Fibroblast of the aortic adventitia (primary cell): ENCODE data around the gene PLB1. TPM values are rescaled to one million over a fixed set of nuclear protein-coding genes. Genes with fewer than 3 reads are reported as not detected.

Source experiments
- DNase-seq: peaks from one replicate; pipeline ENCODE4 v3.0.0-alpha.2; 2010; ENCODE audit warnings: low read depth
- H3K4me3 ChIP-seq: 2 replicates; pipeline ENCODE4 v1.5.1; 2011; ENCODE audit warnings: low read depth, mild to moderate bottlenecking, control low read depth, low read length, moderate library complexity
- CTCF ChIP-seq: IDR thresholded peaks from 2 replicates; pipeline ENCODE4 v1.5.1; 2011; ENCODE audit warnings: mild to moderate bottlenecking, low read length, control low read depth, inconsistent platforms; ENCODE audit not compliant: insufficient read depth
- total RNA-seq: library from RNA; depleted of rRNA; stranded (reverse); fragments of >200 nt; gene quantifications from 2 replicates; pipeline ENCODE4 v1.2.3, GENCODE V29; 2012; ENCODE audit warnings: low replicate concordance

The PLB1 gene
- total RNA-seq, 1 donor = 2.7 TPM

- H3K4me3 ChIP-seq = no peak overlapping the region
- DNase-seq = peak; percentile 91
- no peak for TF ChIP-seq CTCF
Observed at GRCh38 chr2:28643911-28644334, 148.1 kb downstream of the PLB1 start.

- H3K4me3 ChIP-seq = no peak overlapping the region
- no peak for DNase-seq
- TF ChIP-seq CTCF = no peak
Observed at GRCh38 chr2:28644760-28645159, 148.9 kb downstream of the PLB1 start.

GRCh38 chr2:28645553-28645952 is 149.7 kb downstream of the PLB1 start:
- no peak for TF ChIP-seq CTCF
- H3K4me3 ChIP-seq = no peak overlapping the region
- no peak for DNase-seq

GRCh38 chr2:28647682-28648081 is 151.8 kb downstream of the PLB1 start:
- H3K4me3 ChIP-seq = no peak overlapping the region

GRCh38 chr2:28648147-28648546 is 152.3 kb downstream of the PLB1 start:
- no peak for DNase-seq
- no peak for TF ChIP-seq CTCF
- no peak overlapping the region for H3K4me3 ChIP-seq

More at GRCh38 chr2:28647682-28648081, 151.8 kb downstream of the PLB1 start:
- TF ChIP-seq CTCF = no peak
- no peak for DNase-seq

GRCh38 chr2:28648671-28649395 is 153.0 kb downstream of the PLB1 start:
- H3K4me3 ChIP-seq = no peak overlapping the region
- no peak for TF ChIP-seq CTCF
- no peak for DNase-seq
